Measurements from ENCODE around the gene STK36.

Gene STK36

GRCh38 chr2:218709908-218710307, 38.0 kb downstream of the STK36 start:
- no peak for TF ChIP-seq CTCF (IDR thresholded peaks at IDR 0.05; ENCODE audit: low read depth, low read length)
- H3K27me3 ChIP-seq (ENCODE audit: insufficient read depth, low read depth, severe bottlenecking) = no peaks in the 10 kb centered on the region
- peaks cover 4% of the 10 kb centered on the region; the same call in 1 of the 2 replicates for H3K36me3 ChIP-seq
- no peak overlapping the region for H3K27ac ChIP-seq
- no peaks in the 10 kb centered on the region for H3K9me3 ChIP-seq (ENCODE audit: severe bottlenecking)
- no peak overlapping the region for H3K4me3 ChIP-seq (ENCODE audit: low read depth, low read length)
- DNase-seq = no peak

GRCh38 chr2:218710334-218710686, 38.4 kb downstream of the STK36 start:
- no peak overlapping the region; the same call in 1 of the 2 replicates for H3K4me3 ChIP-seq (ENCODE audit: low read depth, low read length)
- TF ChIP-seq CTCF (IDR thresholded peaks at IDR 0.05; ENCODE audit: low read depth, low read length) = no peak

GRCh38 chr2:218710687-218711549, 39.0 kb downstream of the STK36 start, which contains the start of gene TTLL4:
TTLL4 (plus strand) TSS chr2:218710835; CDS start chr2:218737677, 26,842 bp downstream.
- Histone ChIP-seq H3K27me3 (ENCODE audit: insufficient read depth, low read depth, severe bottlenecking) (no peaks in the 10 kb centered on the region), H3K36me3 (peaks cover 14% of the 10 kb centered on the region), H3K27ac (peak within 1 kb of the TSS; percentile 82), H3K4me3 (ENCODE audit: low read depth, low read length) (peak within 1 kb of the TSS; percentile 87), H3K9me3 (ENCODE audit: severe bottlenecking) (no peaks in the 10 kb centered on the region)
- peak; percentile 78 for TF ChIP-seq CTCF (IDR thresholded peaks at IDR 0.05; ENCODE audit: low read depth, low read length)
- peak; percentile 98 for DNase-seq

More at GRCh38 chr2:218710334-218710686, 38.4 kb downstream of the STK36 start:
- Histone ChIP-seq H3K9me3 (ENCODE audit: severe bottlenecking) (no peaks in the 10 kb centered on the region), H3K27me3 (ENCODE audit: insufficient read depth, low read depth, severe bottlenecking) (no peaks in the 10 kb centered on the region), H3K27ac (peak overlapping the region; percentile 38; the same call in 1 of the 2 replicates), H3K36me3 (peaks cover 8% of the 10 kb centered on the region)
- DNase-seq = no peak

GRCh38 chr2:218711550-218711929, 39.7 kb downstream of the STK36 start:
- no peak for TF ChIP-seq CTCF (IDR thresholded peaks at IDR 0.05; ENCODE audit: low read depth, low read length)
- H3K36me3 ChIP-seq = peaks cover 20% of the 10 kb centered on the region

GRCh38 chr2:218713922-218714321, 42.0 kb downstream of the STK36 start:
- no peak for DNase-seq

More at GRCh38 chr2:218711550-218711929, 39.7 kb downstream of the STK36 start:
- Histone ChIP-seq H3K4me3 (ENCODE audit: low read depth, low read length) (peak overlapping the region; percentile 87), H3K27me3 (ENCODE audit: insufficient read depth, low read depth, severe bottlenecking) (no peaks in the 10 kb centered on the region), H3K9me3 (ENCODE audit: severe bottlenecking) (no peaks in the 10 kb centered on the region), H3K27ac (peak overlapping the region; percentile 82)
- no peak for DNase-seq

More at GRCh38 chr2:218713922-218714321, 42.0 kb downstream of the STK36 start:
- no peaks in the 10 kb centered on the region for H3K27me3 ChIP-seq (ENCODE audit: insufficient read depth, low read depth, severe bottlenecking)
- no peak for TF ChIP-seq CTCF (IDR thresholded peaks at IDR 0.05; ENCODE audit: low read depth, low read length)
- no peak overlapping the region for H3K4me3 ChIP-seq (ENCODE audit: low read depth, low read length)
- peaks cover 29% of the 10 kb centered on the region for H3K36me3 ChIP-seq
- no peak overlapping the region for H3K27ac ChIP-seq
- no peaks in the 10 kb centered on the region for H3K9me3 ChIP-seq (ENCODE audit: severe bottlenecking)
